GM21619 (cell line): ENCODE measurements around the gene CLRN3.

ENCODE experiments used
- ATAC-seq: cut with Tn5 transposase; IDR thresholded peaks from one replicate; pipeline ENCODE4 v1.9.1; 2021; ENCODE audit not compliant: unreplicated experiment

Gene CLRN3, protein sequence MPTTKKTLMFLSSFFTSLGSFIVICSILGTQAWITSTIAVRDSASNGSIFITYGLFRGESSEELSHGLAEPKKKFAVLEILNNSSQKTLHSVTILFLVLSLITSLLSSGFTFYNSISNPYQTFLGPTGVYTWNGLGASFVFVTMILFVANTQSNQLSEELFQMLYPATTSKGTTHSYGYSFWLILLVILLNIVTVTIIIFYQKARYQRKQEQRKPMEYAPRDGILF

DNA sequence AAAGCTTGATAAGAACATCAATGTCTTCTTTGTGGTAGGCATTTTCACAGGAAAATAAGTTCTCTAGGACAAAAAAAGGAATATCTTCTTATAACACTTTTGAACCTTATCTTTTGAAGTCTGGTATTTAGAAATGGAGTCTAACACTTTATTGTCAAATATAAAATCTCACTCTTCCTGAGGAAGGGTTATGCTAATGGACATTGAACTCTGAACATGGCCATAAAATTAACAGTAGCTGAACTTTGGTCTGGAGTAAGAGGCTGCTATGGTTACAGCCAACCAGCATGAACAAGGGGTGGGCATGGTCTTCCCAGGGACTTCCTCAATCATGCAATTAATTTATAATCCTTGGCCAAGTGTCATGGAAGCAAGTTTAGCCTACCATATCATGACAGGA is at the start of gene CLRN3:
CLRN3 (minus strand) TSS at position 199 of the 400 bp plus-strand sequence; CDS start at position 42, 157 bp downstream.
- ATAC-seq = no peak

DNA sequence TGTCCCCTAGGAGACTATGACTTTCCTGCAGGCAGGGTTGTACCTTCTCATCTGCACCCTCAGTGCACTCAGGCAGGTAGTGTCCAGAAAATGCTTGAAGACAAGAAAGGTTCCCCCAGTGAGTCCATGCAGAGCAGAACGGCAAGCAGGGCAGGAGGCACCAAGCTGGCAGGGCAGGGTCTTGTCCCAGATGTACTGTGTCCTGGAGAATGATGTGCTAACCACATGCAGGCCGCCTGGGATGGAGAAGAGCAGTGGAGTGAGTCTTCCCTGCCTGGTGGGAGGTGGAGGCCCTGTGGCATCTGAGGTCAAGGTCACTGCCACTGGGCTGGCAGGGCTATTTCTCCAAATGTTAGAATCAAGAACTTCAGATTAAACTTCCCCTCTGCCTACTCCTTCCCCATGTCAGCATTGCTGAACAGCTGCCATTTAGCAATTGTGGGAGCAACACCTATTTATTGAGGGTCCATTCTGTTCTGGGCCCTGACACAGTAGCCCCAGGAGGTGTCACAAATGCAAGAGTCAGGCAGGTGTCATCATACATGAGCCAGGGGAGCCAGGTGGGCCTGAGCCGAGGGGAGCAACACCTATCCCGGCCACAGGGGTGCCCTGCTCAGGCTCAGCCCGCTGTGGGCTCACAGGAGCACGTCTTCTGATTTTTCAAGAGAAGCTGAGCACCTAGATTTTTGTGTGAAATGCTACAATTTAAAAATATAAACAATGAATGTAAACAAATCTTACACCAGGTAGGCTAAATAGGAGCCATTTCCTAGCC is 48.3 kb upstream of the CLRN3 start:
- no peak for ATAC-seq

DNA sequence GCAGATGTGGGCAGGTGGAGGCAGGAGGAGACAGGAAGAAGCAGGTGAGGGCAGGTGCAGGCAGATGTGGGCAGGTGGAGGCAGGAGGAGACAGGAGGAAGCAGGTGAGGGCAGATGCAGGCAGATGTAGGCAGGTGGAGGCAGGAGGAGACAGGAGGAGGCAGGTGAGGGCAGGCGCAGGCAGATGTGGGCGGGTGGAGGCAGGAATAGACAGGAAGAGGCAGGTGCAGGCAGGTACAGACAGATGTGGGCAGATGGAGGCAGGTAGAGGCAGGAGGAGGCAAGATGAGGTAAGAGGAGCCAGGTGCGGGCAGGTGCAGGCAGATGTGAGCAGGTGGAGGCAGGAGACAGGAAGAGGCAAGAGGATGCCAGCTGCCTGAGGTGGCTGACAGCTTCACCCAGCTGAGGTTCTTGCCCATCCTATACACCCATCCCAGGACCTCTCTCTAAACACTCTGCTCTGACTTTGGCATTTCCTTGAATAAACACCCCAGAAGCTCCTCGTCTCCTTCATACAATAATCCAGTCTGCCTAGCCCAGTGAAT is 47.1 kb upstream of the CLRN3 start:
- ATAC-seq = no peak

DNA sequence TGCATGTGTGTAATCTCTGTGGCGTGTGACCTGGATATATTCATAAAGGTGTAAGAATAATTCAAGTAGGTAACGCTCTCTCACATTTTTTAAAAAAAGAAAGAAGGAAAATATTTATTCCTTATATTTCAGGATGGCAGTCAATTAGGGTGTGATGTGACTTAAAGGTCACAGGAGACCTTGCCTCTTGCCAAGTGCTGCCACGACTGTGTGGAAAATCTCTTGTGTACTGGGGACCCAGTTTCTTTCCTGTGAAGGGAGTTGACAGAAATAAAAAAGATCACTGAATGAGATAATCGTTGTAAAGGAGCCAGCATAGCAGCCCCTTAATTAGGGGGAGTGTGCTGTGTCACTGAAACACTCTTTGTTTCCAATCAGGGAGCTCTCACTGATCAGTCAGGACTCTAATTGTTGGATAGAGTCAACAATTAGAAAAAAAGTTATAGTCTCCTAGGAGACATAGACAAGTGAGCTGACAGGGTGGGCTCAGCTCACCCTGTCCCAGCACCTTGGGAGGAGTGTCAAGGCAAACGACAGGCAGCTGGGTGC is 45.2 kb upstream of the CLRN3 start:
- no peak for ATAC-seq

DNA sequence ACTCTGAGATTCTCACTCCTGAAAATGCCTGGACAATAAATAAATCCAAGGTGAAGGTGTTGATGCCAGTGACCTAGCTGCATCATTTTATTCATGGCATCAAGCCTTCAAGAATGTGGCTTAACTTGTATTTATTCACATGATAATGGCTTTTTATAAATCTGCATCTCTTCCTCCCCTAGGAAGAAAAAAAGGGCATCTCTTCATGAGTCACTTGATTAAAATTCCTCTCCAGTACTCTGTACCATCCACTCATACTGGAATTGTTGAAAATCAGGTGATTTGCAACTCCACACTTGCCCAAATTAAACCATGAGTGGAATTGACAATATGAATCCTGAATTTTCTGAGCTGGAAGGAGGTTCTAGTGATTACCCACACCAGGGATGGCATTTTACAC is 44.3 kb upstream of the CLRN3 start:
- no peak for ATAC-seq

DNA sequence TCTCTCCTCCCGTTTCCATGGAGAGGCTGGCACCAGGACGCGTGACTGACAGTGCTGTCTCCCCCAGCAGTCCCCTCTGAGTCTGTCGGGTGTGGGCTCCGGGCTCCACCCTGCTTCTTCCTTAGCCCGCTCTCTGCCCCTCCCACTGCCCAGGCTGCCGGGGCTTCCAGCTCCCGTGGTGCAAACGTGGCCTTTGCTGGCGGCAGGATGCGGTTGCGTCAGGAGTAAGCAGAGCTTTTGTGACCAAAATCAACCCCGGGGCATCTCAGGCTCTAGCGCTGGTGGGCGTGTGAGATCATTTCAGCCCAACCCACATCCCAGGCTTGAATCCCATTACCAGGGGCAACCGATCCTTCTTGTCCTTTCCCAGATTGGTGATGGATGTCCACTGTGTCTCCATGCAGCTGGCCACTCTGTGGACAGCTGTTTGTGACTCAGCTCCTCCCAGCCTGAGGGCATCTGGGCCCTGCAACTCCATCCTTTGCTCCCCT is 42.4 kb upstream of the CLRN3 start:
- ATAC-seq = no peak

DNA sequence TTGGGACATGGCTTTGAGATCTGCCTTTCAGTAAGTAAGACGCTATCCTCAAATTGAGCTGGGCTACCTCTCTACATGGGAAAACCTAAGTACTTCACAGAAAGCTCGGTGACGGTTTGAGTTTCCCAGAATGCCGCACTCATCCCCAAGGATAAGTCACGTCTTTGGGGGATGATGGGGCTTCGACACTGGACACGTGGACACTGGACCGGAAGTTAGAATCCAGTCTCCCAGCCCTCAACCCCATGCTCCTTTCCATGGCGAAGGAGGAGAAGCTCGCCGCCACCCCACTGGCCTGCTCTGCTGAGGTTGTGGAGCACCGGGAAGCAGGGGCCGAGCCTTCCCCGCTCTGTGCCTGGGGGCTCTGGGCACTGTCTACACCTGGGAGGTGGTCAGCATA is 41.6 kb upstream of the CLRN3 start:
- no peak for ATAC-seq

DNA sequence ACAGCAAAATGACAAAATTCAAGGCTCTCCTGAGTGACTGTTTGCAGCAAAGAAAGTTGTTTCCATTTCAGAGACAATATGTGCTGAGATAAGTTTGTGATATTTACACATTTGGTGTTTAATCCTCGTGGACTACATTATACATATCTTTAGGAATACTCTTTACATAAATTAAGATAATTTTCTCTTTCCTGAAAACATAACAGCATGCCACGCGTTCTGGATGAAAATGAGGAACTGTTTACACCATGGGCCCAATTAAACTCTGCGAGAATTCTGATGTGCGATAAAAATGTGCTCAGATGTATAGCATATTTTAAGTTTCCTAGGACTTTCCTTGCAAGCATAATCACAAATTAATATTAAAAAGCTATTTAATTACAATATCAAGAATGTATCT is 40.5 kb upstream of the CLRN3 start:
- ATAC-seq = no peak

DNA sequence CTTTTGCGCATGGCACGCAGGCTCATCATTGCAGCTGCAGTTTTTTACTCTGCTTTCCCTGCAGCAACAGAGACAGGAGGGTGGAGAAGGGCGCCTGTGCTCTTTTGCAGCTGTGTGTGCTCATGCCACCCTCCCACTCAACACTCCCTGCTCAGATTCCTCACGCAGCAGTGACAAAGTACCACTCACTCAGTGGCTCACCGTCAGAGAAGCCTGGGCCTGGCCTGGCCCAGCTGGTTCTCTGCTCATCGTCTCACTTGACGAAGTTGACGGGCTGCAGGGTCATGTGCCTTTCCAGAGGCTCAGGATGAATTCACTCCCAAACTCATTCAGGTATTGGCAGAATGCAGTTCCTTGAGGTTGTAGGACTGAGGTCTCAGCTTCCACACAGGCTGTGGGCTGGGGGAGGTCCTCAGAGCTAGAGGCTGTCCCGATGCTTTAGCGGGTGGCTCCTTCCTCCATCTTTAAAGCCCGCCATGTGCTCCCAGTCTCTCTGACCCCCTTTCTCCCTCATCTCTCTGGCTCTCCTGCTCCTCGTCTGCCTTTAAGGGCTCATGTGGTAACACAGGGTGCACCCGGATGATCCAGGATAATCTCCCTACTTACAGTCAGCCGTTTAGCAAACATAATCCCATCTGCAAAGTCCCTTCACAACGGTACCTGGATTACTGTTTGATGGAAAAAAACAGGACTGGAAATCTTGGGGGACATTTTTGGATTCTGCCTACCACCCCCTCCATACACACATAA is 40.0 kb upstream of the CLRN3 start:
- ATAC-seq = no peak

DNA sequence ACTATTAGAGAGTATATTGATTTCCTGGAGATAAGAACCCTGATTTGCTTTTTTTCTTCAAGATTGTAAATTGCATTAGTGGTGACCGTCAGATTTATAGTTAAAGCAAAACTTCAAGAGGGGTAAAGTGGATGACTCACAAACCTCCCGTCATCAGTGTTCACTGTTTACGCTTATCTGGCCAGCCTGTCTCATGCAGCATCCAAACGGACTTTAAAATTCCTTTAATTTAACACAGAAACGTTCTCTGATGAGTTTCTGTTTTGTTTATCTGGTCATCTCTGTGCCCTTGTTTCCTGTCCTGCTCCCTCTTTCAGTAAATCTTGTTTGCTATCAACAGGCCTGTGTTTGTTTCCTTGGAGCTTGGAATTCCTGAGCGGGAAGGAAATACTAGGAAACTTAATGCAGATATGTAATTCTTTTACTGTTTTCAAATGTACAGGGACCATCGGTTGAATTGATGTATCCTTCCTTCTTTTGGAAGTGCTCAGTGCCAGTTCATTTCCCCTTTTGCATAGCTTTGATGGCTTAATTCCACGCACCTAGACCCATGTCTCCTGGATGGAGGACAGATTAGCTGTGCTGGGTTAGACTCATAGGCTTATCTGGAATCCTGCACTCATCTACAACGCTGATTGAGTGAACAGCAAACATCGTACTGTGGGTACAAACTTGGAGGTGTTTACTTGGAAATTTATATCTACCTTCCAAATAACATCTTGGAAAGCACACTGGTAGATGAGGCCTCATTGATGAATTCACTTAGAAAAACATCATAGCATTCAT is 35.5 kb upstream of the CLRN3 start:
- no peak for ATAC-seq

DNA sequence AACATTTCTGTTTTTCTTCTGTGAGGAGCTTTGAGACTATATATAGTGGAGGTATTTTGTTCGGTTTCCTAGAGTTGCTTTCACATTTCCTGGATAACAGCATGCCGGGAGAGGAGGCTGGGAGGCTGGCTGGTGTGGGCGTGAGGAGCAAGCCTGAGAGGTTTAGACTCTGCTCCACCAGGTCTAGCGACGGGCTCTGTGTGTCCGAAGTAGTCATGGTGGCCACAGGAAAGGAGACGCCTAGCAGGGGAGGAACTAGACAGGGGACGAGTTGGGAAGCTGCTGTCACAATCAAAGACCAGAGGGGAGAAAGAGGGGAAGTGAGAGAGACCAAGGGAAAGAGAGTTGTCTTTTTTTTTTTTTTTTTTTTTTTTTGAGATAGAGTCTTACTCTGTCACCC is 33.7 kb upstream of the CLRN3 start:
- no peak for ATAC-seq

DNA sequence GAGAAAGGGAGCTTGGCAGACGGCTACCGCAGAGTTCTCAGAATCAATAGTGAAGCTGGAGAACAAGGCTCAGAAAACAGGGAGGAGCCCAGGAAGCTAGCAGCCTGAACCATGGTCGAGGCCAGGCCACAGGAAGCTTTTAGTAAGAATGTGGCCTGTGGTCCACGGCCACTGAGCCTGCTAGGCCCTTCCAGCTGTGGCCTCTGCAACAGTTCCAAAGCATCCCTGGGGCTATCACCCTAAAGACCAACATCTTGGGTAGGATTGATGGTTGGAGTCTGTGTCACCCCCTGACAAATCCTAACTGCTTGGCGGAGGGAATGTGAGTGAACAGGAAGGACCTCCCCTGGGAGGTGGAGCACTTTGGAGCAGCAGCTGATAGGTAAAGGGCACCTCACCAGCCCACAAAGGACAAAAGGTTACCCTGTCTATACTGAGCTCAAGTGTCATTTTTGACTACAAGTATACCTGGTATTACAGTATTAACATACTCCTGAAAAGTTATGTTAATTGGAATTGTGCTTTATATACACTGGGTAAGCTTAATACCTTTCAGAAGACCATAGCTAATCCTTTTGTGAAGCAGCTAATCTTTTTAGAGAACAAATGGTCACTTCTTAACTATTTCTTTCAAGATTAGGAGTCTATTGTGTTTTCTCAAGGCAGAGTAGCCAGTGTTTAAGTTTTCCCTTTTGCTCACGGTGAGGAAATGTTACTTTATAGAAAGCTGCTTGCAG is 32.9 kb upstream of the CLRN3 start:
- no peak for ATAC-seq

DNA sequence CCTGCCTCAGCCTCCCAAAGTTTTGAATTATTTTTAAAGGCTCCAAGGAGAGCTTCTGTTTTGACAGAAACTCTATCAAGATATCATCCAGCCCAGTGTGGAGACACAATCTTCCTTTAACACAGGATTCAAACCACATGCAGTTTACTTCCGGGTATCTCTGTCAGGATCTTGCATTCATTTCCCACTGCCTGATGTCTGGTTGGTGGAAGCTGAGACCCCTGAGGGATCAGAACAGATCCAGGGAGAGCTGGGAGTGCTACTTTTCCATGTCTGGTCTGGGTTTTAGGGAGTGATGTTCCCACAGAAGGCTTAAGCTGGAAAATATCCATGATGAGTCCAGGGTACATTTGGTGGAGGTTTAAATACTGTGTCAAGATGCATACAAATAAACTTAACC is 30.9 kb upstream of the CLRN3 start:
- no peak for ATAC-seq

DNA sequence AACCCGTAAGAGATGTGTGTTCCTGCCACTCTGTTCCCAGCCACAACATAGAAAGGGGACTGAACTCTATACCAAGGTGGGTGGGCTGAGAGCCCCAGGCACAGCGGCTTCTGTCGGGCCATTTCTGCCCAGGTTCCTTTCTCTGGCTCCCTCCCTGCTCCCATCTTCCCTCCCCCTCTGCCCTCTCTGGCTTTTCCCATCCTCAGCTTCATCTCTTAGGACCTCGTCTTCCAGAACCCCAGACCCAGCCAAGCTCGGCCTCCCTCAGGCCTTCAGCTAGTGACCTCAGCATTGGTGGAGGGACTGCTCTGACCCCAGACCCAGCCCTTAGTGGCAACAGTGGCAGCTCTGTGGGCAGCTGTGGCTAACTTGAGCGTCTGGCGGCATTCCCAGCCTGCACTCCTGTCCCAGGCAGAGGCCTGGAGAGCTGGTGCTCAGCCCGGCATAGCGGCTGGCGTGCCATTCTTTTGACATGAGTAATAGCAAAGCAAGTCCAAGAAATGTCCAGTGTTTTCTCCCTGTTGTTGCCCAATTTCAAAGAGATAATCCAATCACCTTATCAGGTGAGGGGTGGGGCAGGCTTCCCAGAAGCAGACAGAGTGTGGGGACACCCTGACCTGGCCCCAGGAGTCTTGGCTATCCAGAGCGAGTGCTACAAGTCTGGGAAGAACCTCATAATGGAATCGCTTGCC is 30.1 kb upstream of the CLRN3 start:
- ATAC-seq = no peak

DNA sequence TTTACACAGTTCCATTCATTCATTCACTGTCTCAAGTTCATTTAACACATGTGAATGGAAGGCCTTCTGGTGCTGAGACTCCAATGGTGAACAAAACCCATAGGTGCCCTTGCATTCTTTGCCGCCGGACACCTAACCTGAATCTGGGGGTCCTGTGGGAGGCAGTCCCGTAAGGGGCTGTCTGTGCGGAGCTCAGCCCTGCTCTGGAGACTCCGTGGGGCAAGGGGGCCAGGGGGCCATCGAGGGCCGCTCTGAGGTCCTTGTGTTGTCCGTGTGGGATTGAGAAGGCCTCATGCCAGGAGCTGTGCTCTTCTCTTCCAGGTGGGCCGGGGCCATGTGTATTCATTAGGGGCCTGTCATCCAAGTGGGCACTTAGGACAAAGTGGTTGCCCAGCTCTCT is 29.5 kb upstream of the CLRN3 start:
- no peak for ATAC-seq

DNA sequence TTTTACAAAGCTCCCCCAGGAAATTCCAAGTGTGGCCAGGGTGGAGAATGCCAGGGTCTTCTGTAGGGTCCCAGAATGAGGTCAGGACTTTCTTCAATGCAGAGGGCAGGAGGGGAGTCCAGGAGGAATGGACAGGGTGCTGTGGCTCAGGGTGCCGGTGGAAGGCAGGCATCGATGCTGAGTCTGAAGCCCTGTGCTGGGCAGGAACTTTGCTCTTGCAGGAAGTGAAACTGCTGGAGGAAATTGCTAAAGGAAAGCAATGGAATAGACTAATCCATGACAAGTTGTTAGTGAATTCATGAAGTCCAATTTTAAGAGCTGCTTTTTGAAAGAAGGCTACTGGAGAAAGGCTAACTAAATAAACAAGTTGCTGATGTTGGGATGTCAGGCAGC is 29.0 kb upstream of the CLRN3 start:
- no peak for ATAC-seq

DNA sequence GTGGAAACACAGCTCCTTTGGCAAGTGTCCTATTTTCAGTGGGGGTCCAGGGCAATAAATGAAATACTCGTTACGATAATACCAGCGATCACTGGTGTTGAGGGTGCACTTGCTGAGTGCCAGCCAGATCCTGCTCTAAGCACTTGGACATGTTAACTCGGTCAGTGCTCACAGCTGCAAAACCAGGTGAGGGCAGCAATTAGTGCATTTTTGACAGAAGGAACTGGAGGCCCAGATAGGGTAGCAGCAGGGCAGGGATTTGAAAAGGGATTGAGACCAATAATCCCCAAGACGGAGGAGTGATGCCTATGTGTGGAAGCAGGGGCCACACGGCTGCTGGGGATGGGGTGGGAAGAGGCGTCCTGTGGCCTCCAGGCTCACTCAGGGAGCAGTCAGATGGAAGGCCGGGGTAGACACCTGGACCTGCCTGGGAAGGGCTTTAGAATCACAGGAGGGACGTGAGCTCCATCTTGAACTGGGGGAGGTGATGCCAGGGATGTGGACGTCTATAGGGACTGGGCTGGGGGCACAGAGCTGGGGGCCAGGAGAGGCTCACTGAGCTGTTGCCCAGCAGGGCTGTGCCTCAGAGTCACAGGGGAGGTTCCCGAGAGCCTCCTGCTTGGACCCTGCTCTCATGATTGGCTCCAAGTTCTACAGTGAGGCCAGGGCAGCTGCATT is 28.5 kb upstream of the CLRN3 start:
- ATAC-seq = no peak

DNA sequence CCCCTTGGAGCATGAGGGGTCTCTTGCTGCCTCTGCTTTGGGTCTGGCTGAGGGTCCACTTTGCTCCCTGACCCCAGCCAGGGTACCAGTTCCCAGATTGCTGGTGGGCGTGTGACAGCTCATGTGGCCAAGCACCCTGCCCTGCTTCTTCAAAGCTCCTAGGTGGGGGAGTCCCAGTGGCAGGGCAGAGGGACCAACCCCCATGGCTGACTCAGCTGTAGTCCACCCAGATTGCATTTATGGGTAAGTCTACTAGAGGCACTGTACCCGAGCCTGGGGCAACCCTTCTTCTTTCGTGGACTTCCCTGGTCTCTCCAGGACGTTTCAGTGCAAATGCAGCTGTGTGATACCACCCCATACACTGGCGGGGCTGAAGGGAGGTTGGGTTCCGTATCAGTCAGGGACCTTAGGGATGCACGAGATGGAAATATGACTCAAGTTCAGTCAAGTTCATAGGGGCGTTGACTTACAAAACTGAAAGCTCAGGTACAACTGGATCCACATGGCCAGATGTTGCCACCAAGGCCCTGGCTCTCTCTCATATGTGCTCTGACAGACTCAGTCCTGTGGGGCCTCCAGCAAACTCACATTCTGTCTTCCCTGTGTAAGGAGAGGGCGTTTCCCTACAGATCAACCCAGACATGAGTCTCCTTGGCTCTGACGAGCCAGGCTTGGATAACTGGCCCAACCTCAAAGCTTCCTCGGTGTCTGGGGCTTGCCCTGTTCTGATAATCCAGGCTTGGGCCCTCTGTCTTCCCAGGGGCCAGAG is 27.7 kb upstream of the CLRN3 start:
- no peak for ATAC-seq
